Prostate gland (tissue), 2 donors: ENCODE data around the gene MAP4K4.

ENCODE experiments used
- CTCF ChIP-seq, 4 experiments: fragments of 200-600 bp in 2 of 4; fragments of 450-650 bp in 2 of 4; sonication (generic) in 2 of 4; IDR thresholded peaks; 1 replicate in 3 of 4; 2 replicates in 1 of 4; pipeline ENCODE4 v1.5.1; 2016 to 2019; ENCODE audit warnings: antibody characterized with exemption in 4 of 4, mild to moderate bottlenecking in 2 of 4, moderate library complexity in 2 of 4
- POLR2A ChIP-seq: fragments of 450-650 bp; IDR thresholded peaks from one replicate; pipeline ENCODE4 v1.6.1; 2016; ENCODE audit warnings: antibody characterized with exemption, mild to moderate bottlenecking

- TF ChIP-seq POLR2A (no peak), CTCF (IDR thresholded peaks at IDR 0.05) (no peak)
Observed at GRCh38 chr2:101827246-101827645, 129.7 kb downstream of the MAP4K4 start.
